Measurements from ENCODE around the gene EDEM2.

GRCh38 chr20:35111141-35111888, 35.8 kb downstream of the EDEM2 start:
- no peak for TF ChIP-seq ZNF274 (IDR thresholded peaks at IDR 0.05; ENCODE audit: low read depth, low read length)
- no peak for TF ChIP-seq SUZ12 (IDR thresholded peaks at IDR 0.05; ENCODE audit: extremely low read depth, insufficient read depth, insufficient read length)
